ENCODE measurements around the gene ADAP1.
"Not testable (repeated sequence)": the region's sequence is repeated elsewhere in the genome, so short reads cannot be mapped to it uniquely, and the experiment has no call there.

ADAP1 gene

DNA sequence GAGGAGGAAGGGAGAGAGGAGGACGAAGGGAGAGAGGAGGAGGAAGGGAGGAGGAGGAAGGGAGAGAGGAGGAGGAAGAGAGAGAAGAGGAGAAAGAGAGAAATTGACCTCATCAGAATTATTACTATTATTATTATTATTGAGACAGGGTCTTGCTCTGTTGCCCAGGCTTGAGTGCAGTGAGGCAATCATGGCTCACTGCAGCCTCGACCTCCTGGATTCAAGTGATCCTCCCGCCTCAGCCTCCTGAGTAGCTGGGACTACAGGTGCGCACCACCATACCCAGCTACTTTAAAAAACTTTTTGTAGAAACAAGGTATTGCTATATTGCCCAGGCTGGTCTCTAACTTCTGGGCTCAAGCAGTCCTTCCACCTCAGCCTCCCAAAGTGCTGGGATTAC, 10.7 kb downstream of the ADAP1 start:
- in situ Hi-C loops (cut with MboI; ENCODE audit: low sequenced_read_pairs): not testable (repeated sequence)

DNA sequence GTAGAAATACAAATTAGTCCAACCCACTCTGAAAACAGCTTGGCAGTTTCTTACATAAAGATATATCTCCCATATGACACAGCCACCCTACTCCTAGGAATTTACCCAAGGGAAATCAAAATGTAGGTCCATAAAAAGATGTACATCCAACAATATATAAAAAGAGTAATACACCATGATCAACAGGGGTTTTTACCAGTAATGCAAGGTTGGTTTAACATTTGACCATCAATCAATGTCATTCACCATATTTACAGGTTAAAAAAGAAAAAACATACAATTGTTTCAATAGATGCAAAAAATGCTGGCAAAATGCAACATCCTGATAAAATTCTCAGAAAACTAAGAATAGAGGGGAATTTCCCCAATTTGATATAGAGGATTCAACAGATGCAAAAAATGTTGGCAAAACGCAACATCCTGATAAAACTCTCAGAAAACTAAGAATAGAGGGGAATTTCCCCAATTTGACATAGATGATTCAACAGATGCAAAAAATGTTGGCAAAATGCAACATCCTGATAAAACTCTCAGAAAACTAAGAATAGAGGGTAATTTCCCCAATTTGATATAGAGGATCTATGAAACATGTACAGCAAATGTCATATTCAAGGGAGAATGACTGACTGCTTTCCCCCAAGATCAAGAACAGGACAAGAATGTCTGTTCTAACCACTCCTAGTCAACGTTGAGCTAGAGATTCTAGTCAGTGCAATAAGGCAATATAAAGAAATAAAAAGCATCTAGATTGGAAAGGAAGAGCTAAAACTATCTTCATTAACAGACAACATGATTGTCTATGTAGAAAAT, 13.7 kb downstream of the ADAP1 start:
- in situ Hi-C loops (cut with MboI; ENCODE audit: low sequenced_read_pairs): no loop called here

DNA sequence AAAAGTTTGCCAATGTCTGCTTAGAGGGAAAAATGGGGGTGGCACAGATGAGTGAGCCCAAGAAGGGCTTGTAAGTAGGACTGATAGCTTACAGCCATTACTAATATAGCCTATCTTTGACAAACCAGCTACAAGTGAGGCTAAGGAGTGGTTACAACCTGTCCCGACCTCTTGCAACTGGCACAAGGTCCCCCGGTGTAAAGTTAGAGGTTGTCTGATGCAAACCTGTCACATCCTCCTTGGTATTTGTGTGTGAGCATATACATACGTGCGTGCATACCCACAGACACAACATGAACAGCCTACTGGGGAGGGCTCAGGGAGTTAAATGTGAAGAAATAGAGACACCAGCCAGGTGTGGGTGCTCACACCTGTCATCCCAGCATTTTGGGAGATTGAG, 14.6 kb downstream of the ADAP1 start:
- in situ Hi-C loops (cut with MboI; ENCODE audit: low sequenced_read_pairs): no loop called here

DNA sequence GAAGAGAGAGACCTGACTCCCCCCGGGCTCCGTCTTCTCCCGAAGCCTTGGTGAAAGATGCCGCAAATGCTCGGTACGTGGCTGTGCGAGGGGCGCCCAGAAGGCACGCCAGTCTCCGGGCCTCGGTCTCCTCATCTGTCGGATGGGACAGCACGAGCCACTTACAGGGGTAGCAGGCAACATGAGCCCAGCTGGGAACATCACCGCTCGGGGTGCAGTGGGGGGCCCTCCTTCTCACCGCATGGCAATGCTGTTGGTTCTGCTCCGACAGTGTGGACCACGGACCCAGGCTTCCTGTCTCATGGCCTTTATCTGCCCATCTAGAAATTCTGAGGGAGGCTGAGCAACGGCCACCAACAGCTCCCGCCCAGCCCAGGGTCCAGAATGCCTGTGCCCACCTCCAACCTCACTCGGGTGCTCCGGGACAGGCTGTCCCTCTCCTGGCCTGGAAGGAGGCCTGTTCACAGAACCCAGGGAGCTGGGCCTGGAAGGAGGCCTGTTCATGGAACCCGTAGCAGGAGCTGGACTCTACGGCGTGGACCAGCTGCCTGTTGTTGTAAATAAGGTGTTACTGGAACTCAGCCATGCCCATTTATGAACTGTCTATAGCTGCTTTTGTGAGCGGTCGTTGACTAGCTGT, 15.8 kb downstream of the ADAP1 start:
- in situ Hi-C loops (cut with MboI; ENCODE audit: low sequenced_read_pairs): no loop called here

DNA sequence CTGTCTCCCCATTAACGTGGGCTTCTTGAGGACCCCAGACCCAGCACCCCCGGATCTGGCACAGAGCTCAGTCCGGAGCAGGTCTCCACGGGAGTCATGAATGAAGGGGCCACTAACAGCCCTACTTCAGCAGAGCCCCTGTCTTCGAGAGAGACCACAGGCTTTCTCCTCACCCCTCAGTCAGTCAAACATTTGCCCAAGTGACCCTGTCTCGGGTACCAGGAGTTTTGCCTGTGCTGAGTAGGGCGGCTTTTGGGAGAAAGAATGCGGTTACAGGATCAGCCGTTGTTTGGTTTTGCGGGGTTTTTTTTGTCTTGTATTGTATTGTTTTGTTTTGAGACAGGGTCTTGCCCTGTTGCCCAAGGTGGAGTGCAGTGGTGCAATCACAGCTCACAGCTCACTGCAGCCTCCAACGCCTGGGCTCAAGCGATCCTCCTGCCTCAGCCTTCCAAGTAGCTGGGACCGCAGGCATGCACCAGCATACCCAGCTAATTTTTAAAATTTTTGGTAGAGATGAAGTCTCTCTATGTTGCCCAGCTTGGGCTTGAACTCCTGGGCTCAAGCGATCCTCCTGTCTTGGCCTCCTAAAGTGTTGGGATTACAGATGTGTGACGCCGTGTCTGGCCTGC, 16.5 kb downstream of the ADAP1 start:
- in situ Hi-C loops (cut with MboI; ENCODE audit: low sequenced_read_pairs): no loop called here

DNA sequence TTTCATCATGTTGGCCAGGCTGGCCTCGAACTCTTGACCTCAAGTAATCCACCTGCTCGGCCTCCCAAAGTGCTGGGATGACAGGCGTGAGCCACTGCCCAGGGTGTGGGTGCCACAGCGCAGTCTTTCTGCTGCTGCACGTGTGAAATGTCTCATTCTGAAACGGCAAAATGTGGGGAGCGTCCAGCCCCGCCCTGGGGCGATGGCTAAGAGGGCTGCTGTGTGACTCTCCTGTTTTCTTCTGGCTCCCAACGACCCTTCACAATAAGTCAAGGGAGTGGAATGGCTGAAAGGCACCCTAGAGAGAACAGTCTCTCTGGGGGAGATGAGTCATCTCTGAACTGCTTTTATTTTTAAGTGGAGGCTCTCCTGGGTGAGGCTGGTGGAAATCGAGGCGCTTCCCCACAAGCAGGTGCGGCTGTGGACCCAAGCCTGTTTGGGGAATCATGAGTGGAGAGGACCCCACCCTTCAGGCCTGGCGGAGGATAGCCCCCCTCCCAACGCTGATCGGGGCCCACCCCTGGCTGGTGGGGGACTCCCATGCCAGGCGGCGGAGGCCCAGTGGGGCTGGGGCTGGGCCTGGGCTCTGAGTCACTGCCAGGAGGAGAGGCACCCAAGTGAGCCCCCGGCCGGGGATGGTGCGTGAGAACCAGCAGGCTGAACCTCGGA, 18.0 kb downstream of the ADAP1 start:
- in situ Hi-C loops (cut with MboI; ENCODE audit: low sequenced_read_pairs): no loop called here

DNA sequence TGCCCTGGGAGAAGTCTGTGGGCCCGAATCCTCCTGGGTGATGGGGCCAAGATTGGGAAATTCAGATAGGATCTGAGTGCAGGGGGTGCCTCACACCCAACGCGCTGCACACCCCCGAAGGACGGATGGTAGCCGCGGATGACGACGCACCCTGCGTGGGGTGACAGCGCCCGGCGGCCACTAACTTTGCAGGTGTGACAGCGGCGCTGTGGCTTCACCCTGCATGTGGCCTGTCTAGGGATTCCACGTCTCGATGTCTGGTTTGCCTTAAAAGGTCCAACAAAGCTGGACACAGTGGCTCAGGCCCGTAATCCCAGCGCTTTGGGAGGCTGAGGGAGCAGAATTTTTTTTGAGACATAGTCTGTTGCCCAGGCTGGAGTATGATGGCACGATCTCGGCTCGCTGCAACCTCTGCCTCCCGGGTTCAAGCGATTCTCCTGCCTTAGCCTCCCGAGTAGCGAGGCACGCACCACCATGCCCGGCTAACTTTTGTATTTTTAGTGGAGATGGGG, 18.6 kb downstream of the ADAP1 start:
- in situ Hi-C loops (cut with MboI; ENCODE audit: low sequenced_read_pairs): no loop called here

DNA sequence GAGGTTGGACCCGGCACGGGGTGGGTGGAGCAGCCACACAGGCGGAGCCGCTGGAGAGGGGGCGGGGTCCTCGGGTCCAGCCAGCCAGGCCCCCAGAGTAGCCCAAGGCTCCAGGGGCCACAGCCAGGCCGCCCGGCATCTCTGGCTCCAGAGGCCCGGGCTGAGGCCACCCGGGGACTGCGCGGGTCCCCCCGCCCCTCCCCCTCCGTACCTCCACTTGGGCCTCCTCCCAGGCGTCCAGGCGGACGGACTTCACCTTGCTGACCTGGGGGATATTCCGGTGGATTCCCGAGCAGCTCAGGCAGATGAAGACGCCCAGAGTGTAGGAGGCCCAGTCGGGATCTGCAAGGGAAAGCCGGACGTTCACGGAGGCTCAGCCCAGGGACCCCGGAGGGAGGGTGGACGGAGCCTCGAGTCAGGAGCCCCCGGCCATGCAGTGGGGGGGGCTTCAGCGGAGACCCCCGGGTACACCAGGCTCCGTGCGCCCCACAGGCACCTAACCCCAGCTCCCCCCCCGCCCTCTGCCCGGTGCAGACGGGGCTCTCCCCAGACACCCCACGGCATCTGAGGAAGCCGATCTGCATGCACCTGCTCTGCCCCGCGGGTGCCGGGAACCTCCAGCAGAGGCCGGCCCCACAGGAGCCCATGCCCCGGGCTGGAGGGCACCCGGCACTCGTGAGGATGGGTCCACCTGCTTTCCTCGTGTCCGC, 19.2 kb downstream of the ADAP1 start:
- in situ Hi-C loops (cut with MboI; ENCODE audit: low sequenced_read_pairs): no loop called here

DNA sequence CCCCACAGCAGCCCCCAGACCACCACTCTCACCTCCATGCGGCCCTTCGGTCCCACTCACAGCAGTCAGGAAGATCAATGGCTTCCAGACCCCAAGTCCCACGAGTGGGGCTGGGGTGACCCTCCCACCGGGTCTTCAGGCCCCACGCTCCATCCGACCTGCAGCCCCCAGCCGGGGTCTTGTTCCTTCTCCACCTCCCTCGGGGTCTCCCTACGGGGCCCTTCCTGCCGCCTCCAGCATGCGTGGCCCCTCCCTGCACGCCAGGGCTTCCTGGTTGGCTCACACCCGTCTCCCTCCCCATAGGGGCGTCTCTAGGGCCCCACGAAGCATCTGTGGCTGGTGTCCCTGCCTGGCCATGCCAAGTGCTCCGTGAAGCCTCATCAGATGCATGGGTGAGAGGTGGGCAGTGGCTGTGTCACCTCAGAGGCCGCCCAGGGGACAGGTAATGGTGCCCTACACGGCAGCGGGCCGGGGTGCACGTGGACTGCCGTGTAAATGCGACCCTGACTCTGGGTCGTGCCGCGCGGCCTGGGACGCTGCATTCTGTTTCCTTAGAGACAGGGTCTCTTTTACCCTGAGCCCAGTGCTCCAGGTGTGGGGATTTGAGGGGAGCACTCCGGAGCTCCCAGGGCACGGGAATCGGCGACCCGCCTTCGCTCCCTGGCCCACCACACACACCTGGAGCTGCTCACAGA, 19.9 kb downstream of the ADAP1 start:
- in situ Hi-C loops (cut with MboI; ENCODE audit: low sequenced_read_pairs): no loop called here

DNA sequence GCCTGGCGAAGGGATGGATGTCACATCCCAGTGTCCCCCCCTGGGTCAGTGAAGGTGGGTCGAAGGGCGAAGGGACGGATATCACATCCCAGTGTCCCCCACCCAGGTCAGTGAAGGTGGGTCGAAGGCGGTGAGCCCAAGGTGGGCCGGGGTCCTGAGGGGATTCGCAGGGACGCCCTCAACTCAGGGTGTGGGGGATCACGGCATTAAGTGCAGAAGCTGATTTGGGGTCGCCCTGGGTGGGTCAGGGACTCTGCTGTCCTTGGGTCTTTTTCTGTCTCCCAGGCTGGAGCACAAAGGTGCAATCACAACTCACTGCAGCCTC, 21.9 kb downstream of the ADAP1 start:
- in situ Hi-C loops (cut with MboI; ENCODE audit: low sequenced_read_pairs): no loop called here

DNA sequence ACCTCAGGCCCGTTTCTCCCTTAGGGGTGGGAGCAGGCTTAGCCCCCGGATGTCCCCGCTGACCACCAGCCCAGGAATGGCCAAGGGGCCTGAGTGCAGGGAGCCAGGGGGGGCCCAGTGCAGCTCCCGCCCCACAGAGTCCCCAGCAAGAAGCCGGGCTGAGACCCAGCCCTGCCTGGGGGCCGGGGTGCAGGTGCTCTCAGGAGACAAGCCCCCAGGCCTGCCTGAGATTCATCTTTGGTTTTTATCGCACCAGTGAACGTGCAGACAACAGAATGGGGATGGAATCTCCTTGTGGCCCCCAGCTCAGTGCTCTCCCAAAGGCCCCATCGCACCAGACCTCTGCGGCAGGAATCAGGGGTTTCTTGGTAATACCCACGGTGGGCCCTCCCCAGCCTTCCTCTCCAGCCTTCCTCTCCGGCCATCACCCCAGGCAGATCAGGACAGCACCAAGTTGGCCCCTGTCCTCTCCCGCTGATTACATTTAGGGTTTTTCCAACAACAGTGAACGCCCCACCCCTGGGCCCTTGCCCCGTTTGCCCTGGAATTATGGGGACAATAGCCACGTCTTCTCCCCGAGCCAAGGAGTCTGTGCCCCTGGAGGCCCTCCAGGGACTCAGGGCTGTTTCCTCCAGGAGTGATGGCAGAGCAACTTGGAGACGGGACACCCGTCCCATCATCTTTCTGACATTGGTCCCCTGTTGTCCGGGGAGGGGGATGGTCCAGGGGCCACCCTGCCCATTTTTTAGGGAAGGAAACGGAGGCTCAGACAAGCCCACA, 22.4 kb downstream of the ADAP1 start:
- in situ Hi-C loops (cut with MboI; ENCODE audit: low sequenced_read_pairs): no loop called here

DNA sequence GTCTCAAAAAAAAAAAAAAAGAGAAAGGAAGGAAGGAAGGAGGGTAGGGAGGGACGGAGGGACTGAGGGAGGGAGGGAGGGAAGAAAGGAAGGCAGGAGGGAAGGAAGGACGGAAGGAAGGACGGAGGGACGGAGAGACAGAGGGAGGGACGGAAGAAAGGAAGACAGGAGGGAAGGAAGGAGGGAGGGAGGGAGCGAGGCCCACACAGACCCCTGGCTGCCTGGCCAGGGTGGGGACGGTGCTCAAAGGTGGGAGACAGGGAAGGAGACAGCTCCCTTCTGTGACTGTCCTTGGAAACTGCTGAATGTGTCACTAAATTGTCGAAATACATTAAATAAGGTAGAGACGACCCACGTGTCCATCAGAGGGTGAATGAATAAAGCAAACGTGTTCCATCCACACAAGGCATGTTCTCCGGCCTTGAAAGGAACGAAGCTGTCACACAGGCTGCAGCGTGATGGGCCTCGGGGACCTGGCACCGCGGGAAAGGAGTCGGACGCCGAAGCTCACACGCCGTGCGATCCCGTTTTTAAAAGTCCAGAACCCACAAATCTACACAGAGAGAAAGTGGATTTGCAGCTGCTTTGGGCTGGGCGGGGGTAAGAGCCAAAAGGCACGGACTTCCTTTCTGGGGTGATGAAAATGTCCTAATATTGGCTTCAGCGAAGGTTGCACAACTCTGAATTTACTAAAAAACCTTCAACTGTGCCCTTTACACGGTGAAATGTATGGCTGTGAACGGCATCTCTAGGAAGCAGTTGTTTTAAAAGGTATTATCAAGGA, 23.3 kb downstream of the ADAP1 start:
- in situ Hi-C loops (cut with MboI; ENCODE audit: low sequenced_read_pairs): no loop called here

DNA sequence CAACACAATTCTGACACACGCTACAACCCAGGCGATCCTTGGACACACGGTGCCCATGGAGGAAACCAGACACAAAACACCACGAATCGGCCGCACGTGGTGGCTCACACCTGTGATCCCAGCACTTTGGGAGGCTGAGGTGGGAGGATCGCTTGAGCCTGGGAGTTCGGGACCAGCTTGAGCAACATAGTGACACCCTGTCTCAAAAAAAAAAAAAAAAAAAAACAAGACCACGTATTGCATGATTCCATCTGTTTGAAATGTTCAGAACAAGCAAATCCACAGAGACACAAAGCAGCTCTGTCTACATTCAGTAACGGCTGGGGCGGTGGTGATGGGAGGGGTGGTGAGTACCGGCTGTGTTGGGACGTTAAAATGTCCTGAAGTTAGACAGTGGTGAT, 25.2 kb downstream of the ADAP1 start:
- in situ Hi-C loops (cut with MboI; ENCODE audit: low sequenced_read_pairs): no loop called here

DNA sequence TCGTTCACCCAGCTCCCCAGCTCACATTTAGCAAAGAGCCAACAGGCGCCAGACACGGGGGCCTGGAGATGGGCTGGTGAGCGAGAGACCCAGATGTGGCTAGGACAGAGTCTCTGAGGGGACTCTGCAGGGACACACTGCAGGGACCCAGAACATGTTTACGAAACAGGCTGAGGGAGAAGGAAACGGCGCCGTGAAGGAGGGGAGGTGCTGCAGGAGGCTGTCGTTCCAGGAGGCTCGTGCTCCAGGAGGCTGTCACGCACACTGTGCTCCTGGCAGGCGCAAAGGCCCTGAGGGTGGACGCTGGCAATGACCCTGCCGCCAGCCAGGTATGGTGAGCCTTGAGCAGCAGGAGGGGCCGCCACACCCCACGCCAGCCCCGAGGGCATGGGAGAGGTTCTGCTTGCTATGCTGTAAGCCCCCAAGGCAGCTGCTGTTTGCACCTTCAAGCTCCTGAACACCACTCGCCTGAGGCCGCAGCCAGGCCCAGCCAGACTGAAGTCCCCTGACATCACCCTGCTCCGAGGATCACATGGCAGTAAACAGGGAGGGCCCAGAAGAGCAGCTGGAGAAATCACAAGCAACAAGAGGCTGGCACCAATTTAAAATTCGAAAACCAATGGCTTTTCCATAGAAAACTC, 27.3 kb downstream of the ADAP1 start:
- in situ Hi-C loops (cut with MboI; ENCODE audit: low sequenced_read_pairs): no loop called here

DNA sequence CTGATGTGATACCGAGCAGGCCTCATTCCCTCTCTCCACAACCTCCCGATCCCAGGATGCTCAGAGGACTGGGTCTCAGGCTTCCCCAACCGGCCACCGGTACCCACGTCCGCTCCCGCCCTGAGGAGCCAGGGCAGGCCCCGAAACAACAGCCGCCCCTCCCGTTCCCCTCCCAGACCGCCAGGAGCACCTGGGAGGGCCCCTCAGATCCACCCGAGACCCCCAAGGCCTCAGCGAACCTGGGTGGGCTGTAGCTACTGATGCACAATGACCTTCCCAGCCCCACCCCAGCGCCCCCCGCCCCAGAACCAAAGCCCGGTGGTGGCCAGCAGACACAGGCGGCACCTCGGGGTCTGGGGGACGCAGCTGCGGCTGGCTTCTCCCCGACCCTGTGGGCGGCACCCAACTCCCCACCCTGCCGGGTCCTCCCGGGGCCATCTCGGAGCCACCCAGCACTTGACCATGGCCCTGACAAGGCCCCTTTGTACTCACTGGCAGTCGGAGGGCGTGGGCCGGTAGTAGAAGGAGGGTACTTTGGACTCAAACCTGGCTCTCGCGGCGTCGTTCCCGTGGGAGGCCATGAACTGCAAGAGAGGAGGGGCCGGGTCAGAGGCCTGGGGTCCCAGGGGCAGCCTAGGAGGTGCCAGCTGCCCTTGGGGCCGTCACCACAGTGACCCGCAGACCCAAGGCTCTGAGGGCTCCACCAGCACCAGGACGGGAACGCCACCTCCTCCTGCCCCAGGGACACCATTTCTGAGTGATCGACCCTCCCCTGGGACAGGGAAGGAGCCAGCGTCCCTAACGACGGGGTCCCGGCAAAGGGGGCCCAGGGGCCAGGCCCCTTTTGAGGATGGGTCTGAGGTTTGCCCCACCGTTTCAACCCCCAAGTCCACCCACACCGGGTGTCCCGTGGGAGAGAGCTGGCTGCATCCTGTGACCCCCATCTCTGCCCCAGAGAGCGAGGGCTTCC, 28.1 kb downstream of the ADAP1 start:
- in situ Hi-C loops (cut with MboI; ENCODE audit: low sequenced_read_pairs): no loop called here

DNA sequence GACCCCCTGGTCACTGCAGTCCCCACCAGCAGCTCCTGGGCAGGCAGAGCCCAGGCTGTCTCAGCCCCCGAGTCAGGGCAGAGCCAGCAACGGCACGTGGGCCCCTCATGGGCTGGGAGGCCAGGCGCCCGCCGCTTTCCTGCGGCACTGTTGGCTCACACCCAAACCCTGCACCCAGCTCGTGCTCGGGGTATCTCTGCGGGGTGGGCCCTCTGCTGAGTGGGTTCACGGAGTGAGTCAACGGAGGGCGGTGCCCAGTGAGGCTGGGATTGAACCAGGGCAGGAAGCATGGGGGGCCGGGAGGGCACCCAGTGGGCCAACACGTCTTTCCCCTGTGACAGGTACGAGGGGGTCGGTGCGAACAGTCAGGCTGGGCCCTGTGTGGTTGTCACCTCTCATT, 28.9 kb downstream of the ADAP1 start:
- in situ Hi-C loops (cut with MboI; ENCODE audit: low sequenced_read_pairs): no loop called here

DNA sequence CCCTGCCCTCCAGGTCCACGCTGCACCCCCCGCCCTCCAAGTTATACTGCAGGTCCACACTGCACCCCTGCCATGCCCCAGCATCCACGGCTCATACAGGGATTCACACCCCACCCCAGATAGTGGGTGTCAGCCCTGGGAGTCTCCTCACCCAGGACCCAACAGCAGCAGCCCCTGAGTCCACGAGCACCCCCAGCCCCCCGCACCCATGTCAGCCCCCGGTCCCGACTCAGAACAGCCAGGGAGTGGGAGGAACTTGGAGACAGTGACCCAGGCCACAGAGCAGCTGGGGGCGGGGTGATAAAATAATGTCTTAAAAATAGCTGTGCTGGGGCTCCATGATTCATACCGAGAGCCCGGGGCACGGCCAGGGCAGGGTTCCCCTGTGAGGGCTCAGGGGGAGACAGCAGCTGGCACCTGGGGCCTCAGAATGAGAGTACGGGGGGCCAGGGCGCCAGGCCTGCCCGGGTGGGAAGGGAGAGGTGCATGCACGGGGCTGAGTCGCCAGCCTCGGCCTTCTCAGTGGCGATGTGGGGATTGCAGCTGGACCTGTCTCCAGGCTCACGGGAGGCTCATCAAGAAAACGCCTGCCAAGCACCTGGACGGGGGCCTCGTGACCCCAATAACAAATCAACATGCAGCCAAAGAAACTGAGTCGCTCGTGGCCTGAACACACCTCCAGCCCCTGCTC, 29.8 kb downstream of the ADAP1 start:
- in situ Hi-C loops (cut with MboI; ENCODE audit: low sequenced_read_pairs): no loop called here

Data from HL-60/S4 (cell line).